Panc1 (cell line): ENCODE measurements around the gene USP12. TPM values are rescaled to one million over a fixed set of nuclear protein-coding genes. Genes with fewer than 3 reads are reported as not detected.

ENCODE experiments used
- ATAC-seq: fragments of 200-7000 bp; cut with Tn5 transposase; 2 replicates; pipeline ENCODE4 v1.9.1; 2020; ENCODE audit warnings: mild to moderate bottlenecking, moderate library complexity
- BruUV-seq: library from RNA; stranded (reverse); fragments of 400-500 nt; replicated peaks from 2 replicates; lab custom pipeline; 2021; lab: Mats Ljungman, UMichigan
- CTCF ChIA-PET: fragments of 300-600 bp; sonication (Branson Sonifier 250); formaldehyde crosslinking; loops from one replicate; lab custom pipeline; 2022; ENCODE audit warnings: antibody characterized with exemption; lab: Charles Lee
- POLR2A ChIA-PET: fragments of 300-600 bp; sonication (Branson Sonifier 250); formaldehyde crosslinking; loops from one replicate; lab custom pipeline; 2022; ENCODE audit warnings: antibody characterized with exemption; lab: Charles Lee
- DNase-seq: peaks from one replicate; pipeline ENCODE4 v3.0.0-alpha.2; 2010; ENCODE audit warnings: low read depth, low spot score
- H3K27ac ChIP-seq: 2 replicates; pipeline ENCODE4 v1.5.1; 2011; ENCODE audit warnings: mild to moderate bottlenecking, low read length, inconsistent platforms
- H3K27me3 ChIP-seq: fragments of 200-500 bp; sonication (Bioruptor generic); 2 replicates; pipeline ENCODE4 v1.6.0; 2014; ENCODE audit warnings: low read length, inconsistent platforms; ENCODE audit not compliant: control insufficient read depth, insufficient read depth
- H3K36me3 ChIP-seq: fragments of 200-500 bp; sonication (Bioruptor generic); 2 replicates; pipeline ENCODE4 v1.5.1; 2014; ENCODE audit warnings: inconsistent platforms, mild to moderate bottlenecking, low read length, moderate library complexity; ENCODE audit not compliant: control insufficient read depth, insufficient read depth
- H3K4me1 ChIP-seq: 2 replicates; pipeline ENCODE4 v1.5.1; 2011; ENCODE audit warnings: inconsistent platforms, mild to moderate bottlenecking, low read length, moderate library complexity; ENCODE audit not compliant: control insufficient read depth, insufficient read depth
- H3K4me3 ChIP-seq, 2 experiments: 2 replicates each; pipeline ENCODE4 v1.5.1; 2011 to 2012; ENCODE audit warnings: low read depth in 2 of 2, low read length in 2 of 2, mild to moderate bottlenecking in 2 of 2, inconsistent platforms in 1 of 2, moderate library complexity in 1 of 2
- H3K9me3 ChIP-seq: fragments of 200-500 bp; sonication (Bioruptor generic); 2 replicates; pipeline ENCODE4 v1.5.1; 2014; ENCODE audit warnings: low read depth, mild to moderate bottlenecking, inconsistent platforms, low read length, moderate library complexity; ENCODE audit not compliant: control insufficient read depth, insufficient read depth
- POLR2AphosphoS5 ChIP-seq: IDR thresholded peaks from 2 replicates; pipeline ENCODE4 v1.6.1; 2012; ENCODE audit warnings: mild to moderate bottlenecking, low read depth, low read length, moderate library complexity
- SIN3A ChIP-seq: IDR thresholded peaks from 2 replicates; pipeline ENCODE4 v1.6.1; 2012; ENCODE audit warnings: low read depth, mild to moderate bottlenecking, low read length, moderate library complexity, borderline replicate concordance; ENCODE audit not compliant: insufficient read depth
- TCF7L2 ChIP-seq: IDR thresholded peaks from 2 replicates; pipeline ENCODE4 v1.6.1; 2011; ENCODE audit warnings: mild to moderate bottlenecking, low read depth, low read length, inconsistent platforms
- in situ Hi-C: cut with HindIII; loops from 2 replicates; pipeline ENCODE4 v1.10.0; 2016; ENCODE audit warnings: low sequenced_read_pairs, low pct_unique_long_range_greater_than_20kb
- intact Hi-C: fragments of 100-400 bp; cut with micrococcal nuclease; formaldehyde crosslinking; loops from one replicate; pipeline ENCODE4 v1.10.0; 2022; ENCODE audit not compliant: unreplicated experiment
- total RNA-seq: library from RNA; stranded (reverse); gene quantifications from one replicate; pipeline ENCODE4 v1.2.1, GENCODE V29; 2021; ENCODE audit not compliant: unreplicated experiment
- TF ChIP-seq, protein P1 (sequence below), 2 experiments: IDR thresholded peaks; 2 replicates each; pipeline ENCODE4 v1.6.1; 2011 to 2012; ENCODE audit warnings: low read depth in 2 of 2, control low read depth in 1 of 2, low read length in 1 of 2, mild to moderate bottlenecking in 1 of 2, moderate library complexity in 1 of 2; ENCODE audit not compliant: insufficient read depth in 1 of 2
- TF ChIP-seq, protein P2 (sequence below): fragments of 450-650 bp; IDR thresholded peaks from 2 replicates; pipeline ENCODE4 v1.5.1; 2017; ENCODE audit warnings: mild to moderate bottlenecking

The USP12 gene
- total RNA-seq, 1 experiment from 2014 or later = 82.0 TPM

GRCh38 chr13:27170516-27171243 is 931 bp downstream of the USP12 start:
- H3K36me3 ChIP-seq = no peaks in the 10 kb centered on the region; the same call in none of the 2 replicates
- peak overlapping the region; percentile 93 for H3K27ac ChIP-seq
- TF ChIP-seq, protein P1, sequence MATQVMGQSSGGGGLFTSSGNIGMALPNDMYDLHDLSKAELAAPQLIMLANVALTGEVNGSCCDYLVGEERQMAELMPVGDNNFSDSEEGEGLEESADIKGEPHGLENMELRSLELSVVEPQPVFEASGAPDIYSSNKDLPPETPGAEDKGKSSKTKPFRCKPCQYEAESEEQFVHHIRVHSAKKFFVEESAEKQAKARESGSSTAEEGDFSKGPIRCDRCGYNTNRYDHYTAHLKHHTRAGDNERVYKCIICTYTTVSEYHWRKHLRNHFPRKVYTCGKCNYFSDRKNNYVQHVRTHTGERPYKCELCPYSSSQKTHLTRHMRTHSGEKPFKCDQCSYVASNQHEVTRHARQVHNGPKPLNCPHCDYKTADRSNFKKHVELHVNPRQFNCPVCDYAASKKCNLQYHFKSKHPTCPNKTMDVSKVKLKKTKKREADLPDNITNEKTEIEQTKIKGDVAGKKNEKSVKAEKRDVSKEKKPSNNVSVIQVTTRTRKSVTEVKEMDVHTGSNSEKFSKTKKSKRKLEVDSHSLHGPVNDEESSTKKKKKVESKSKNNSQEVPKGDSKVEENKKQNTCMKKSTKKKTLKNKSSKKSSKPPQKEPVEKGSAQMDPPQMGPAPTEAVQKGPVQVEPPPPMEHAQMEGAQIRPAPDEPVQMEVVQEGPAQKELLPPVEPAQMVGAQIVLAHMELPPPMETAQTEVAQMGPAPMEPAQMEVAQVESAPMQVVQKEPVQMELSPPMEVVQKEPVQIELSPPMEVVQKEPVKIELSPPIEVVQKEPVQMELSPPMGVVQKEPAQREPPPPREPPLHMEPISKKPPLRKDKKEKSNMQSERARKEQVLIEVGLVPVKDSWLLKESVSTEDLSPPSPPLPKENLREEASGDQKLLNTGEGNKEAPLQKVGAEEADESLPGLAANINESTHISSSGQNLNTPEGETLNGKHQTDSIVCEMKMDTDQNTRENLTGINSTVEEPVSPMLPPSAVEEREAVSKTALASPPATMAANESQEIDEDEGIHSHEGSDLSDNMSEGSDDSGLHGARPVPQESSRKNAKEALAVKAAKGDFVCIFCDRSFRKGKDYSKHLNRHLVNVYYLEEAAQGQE (IDR thresholded peaks at IDR 0.05; ENCODE audit: insufficient read depth in 1 of 2, low read depth in 2 of 2, low read length in 1 of 2) = no peak
- TF ChIP-seq TCF7L2 (no peak), POLR2AphosphoS5 (no peak), SIN3A (no peak)
- TF ChIP-seq, protein P2, sequence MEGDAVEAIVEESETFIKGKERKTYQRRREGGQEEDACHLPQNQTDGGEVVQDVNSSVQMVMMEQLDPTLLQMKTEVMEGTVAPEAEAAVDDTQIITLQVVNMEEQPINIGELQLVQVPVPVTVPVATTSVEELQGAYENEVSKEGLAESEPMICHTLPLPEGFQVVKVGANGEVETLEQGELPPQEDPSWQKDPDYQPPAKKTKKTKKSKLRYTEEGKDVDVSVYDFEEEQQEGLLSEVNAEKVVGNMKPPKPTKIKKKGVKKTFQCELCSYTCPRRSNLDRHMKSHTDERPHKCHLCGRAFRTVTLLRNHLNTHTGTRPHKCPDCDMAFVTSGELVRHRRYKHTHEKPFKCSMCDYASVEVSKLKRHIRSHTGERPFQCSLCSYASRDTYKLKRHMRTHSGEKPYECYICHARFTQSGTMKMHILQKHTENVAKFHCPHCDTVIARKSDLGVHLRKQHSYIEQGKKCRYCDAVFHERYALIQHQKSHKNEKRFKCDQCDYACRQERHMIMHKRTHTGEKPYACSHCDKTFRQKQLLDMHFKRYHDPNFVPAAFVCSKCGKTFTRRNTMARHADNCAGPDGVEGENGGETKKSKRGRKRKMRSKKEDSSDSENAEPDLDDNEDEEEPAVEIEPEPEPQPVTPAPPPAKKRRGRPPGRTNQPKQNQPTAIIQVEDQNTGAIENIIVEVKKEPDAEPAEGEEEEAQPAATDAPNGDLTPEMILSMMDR = no peak
- intact Hi-C loops = loop anchor here (5.0 kb wide), 1 partner anchor 182 kb away; no protein-coding TSS in a partner anchor
- DNase-seq (no peak), ATAC-seq (peak; percentile 3; the same call in 1 of the 2 replicates)
- H3K9me3 ChIP-seq = no peaks in the 10 kb centered on the region
- in situ Hi-C loops = no loop called here
- no TSS peak for BruUV-seq
- peak overlapping the region; percentile 70 to 92 for H3K4me3 ChIP-seq
- H3K27me3 ChIP-seq = no peaks in the 10 kb centered on the region
- CTCF ChIA-PET = interaction anchor here (0.6 kb wide), 1 partner anchor 27 kb away, joined by 9 read pairs; no protein-coding TSS in a partner anchor
- POLR2A ChIA-PET = no interaction called here
- peaks cover 38% of the 10 kb centered on the region for H3K4me1 ChIP-seq

DNA sequence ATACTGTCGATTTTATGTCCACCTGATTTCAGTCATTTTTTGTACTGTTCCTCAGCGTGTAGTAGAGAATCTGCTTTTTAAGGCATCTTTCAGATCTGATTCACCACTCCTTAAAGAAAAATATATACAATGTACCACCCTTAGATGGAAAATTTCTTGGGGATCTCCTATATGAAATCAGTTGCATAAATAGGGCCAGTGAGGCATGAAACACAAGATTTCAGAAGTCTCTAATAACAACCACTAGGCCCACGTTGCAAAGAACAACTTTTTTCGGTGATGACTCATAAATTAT is 1.4 kb downstream of the USP12 start:
- Histone ChIP-seq H3K4me1 (peaks cover 43% of the 10 kb centered on the region), H3K27ac (peak overlapping the region; percentile 93), H3K4me3 (peak overlapping the region; percentile 70 to 92), H3K36me3 (no peaks in the 10 kb centered on the region; the same call in none of the 2 replicates), H3K27me3 (no peaks in the 10 kb centered on the region), H3K9me3 (no peaks in the 10 kb centered on the region)
- intact Hi-C loops = loop anchor here (5.0 kb wide), 1 partner anchor 182 kb away; no protein-coding TSS in a partner anchor
- ChIA-PET CTCF (interaction anchor here (0.6 kb wide), 1 partner anchor 26 kb away, joined by 9 read pairs; no protein-coding TSS in a partner anchor), POLR2A (no interaction called here)
- DNase-seq = no peak
- TSS peak; percentile 79 for BruUV-seq
- no peak for ATAC-seq
- in situ Hi-C loops = no loop called here
- TF ChIP-seq, protein P2 = no peak
